HepG2 (cell line): ENCODE results near the gene CASS4. TPM values are rescaled to one million over a fixed set of nuclear protein-coding genes. Genes with fewer than 3 reads are reported as not detected.

Experiments used
- FUBP1 ChIP-seq: sonication (generic); formaldehyde crosslinking; IDR thresholded peaks from 2 replicates; pipeline ENCODE4 v1.5.1; 2020; ENCODE audit warnings: missing genetic modification reagents, mild to moderate bottlenecking, borderline replicate concordance
- GLI4 ChIP-seq: sonication (generic); formaldehyde crosslinking; IDR thresholded peaks from 2 replicates; pipeline ENCODE4 v1.5.1; 2020; ENCODE audit warnings: missing genetic modification reagents, mild to moderate bottlenecking, moderate library complexity, borderline replicate concordance
- GZF1 ChIP-seq: sonication (generic); formaldehyde crosslinking; IDR thresholded peaks from 2 replicates; pipeline ENCODE4 v1.5.1; 2020; ENCODE audit warnings: mild to moderate bottlenecking, missing genetic modification reagents
- HES4 ChIP-seq: sonication (generic); formaldehyde crosslinking; IDR thresholded peaks from 2 replicates; pipeline ENCODE4 v1.9.0; 2021; ENCODE audit warnings: mild to moderate bottlenecking, missing genetic modification reagents, borderline replicate concordance
- HNRNPLL ChIP-seq: fragments of 200-400 bp; formaldehyde crosslinking; IDR thresholded peaks from 2 replicates; pipeline ENCODE4 v1.6.1; 2017; ENCODE audit warnings: mild to moderate bottlenecking, low read depth, low read length; ENCODE audit not compliant: poor library complexity, severe bottlenecking
- JDP2 ChIP-seq: sonication (generic); formaldehyde crosslinking; IDR thresholded peaks from 2 replicates; pipeline ENCODE4 v1.8.1; 2022; ENCODE audit warnings: missing genetic modification reagents, borderline replicate concordance
- KDM6A ChIP-seq: IDR thresholded peaks from 2 replicates; pipeline ENCODE4 v1.6.1; 2016; ENCODE audit warnings: low read depth
- KLF13 ChIP-seq: sonication (generic); formaldehyde crosslinking; IDR thresholded peaks from 2 replicates; pipeline ENCODE4 v1.4.0; 2020; ENCODE audit warnings: mild to moderate bottlenecking, missing genetic modification reagents
- NFATC3 ChIP-seq: sonication (generic); formaldehyde crosslinking; IDR thresholded peaks from 2 replicates; pipeline ENCODE4 v1.5.1; 2020; ENCODE audit warnings: mild to moderate bottlenecking, missing genetic modification reagents
- NR0B2 ChIP-seq: sonication (generic); formaldehyde crosslinking; IDR thresholded peaks from 2 replicates; pipeline ENCODE4 v1.4.0; 2020; ENCODE audit warnings: mild to moderate bottlenecking, missing genetic modification reagents
- PTBP1 ChIP-seq: fragments of 200-400 bp; formaldehyde crosslinking; IDR thresholded peaks from 2 replicates; pipeline ENCODE4 v1.6.1; 2018; ENCODE audit warnings: low read length, low read depth; ENCODE audit not compliant: poor library complexity, severe bottlenecking
- SAFB2 ChIP-seq: sonication (generic); formaldehyde crosslinking; IDR thresholded peaks from 2 replicates; pipeline ENCODE4 v1.5.1; 2020; ENCODE audit warnings: missing genetic modification reagents, low read depth, mild to moderate bottlenecking, borderline replicate concordance
- SALL1 ChIP-seq: sonication (generic); formaldehyde crosslinking; IDR thresholded peaks from 2 replicates; pipeline ENCODE4 v1.8.0; 2022; ENCODE audit warnings: mild to moderate bottlenecking, missing genetic modification reagents
- TBX3 ChIP-seq: fragments of 450-650 bp; IDR thresholded peaks from 2 replicates; pipeline ENCODE4 v1.6.1; 2017; ENCODE audit warnings: antibody characterized with exemption, mild to moderate bottlenecking, inconsistent platforms, borderline replicate concordance
- ZMYM3 ChIP-seq: sonication (generic); formaldehyde crosslinking; IDR thresholded peaks from 2 replicates; pipeline ENCODE4 v1.5.1; 2020; ENCODE audit warnings: mild to moderate bottlenecking, missing genetic modification reagents
- ZNF138 ChIP-seq: sonication (generic); formaldehyde crosslinking; IDR thresholded peaks from 2 replicates; pipeline ENCODE4 v1.5.0; 2020; ENCODE audit warnings: mild to moderate bottlenecking, low read depth, missing genetic modification reagents
- ZNF160 ChIP-seq: sonication (generic); formaldehyde crosslinking; IDR thresholded peaks from 2 replicates; pipeline ENCODE4 v1.8.0; 2022; ENCODE audit warnings: mild to moderate bottlenecking, inconsistent platforms, missing genetic modification reagents
- ZNF253 ChIP-seq: sonication (generic); formaldehyde crosslinking; IDR thresholded peaks from 2 replicates; pipeline ENCODE4 v1.8.0; 2022; ENCODE audit warnings: mild to moderate bottlenecking, missing genetic modification reagents, borderline replicate concordance
- ZNF329 ChIP-seq: sonication (generic); formaldehyde crosslinking; IDR thresholded peaks from 2 replicates; pipeline ENCODE4 v1.9.0; 2021; ENCODE audit warnings: low read depth, mild to moderate bottlenecking, missing genetic modification reagents
- ZNF512 ChIP-seq: sonication (generic); formaldehyde crosslinking; IDR thresholded peaks from 2 replicates; pipeline ENCODE4 v1.4.0; 2020; ENCODE audit warnings: mild to moderate bottlenecking, missing genetic modification reagents
- ZNF720 ChIP-seq: sonication (generic); formaldehyde crosslinking; IDR thresholded peaks from 2 replicates; pipeline ENCODE4 v1.4.0; 2020; ENCODE audit warnings: missing genetic modification reagents
- ZNF770 ChIP-seq: sonication (generic); formaldehyde crosslinking; IDR thresholded peaks from 2 replicates; pipeline ENCODE4 v1.5.0; 2020; ENCODE audit warnings: mild to moderate bottlenecking, missing genetic modification reagents
- ZNF841 ChIP-seq: sonication (generic); formaldehyde crosslinking; IDR thresholded peaks from 2 replicates; pipeline ENCODE4 v1.8.1; 2023; ENCODE audit warnings: missing genetic modification reagents, borderline replicate concordance
- ZSCAN21 ChIP-seq: sonication (generic); formaldehyde crosslinking; IDR thresholded peaks from 2 replicates; pipeline ENCODE4 v1.8.0; 2022; ENCODE audit warnings: mild to moderate bottlenecking, missing genetic modification reagents, moderate library complexity, borderline replicate concordance
- polyA plus RNA-seq, 8 experiments: library from polyadenylated mRNA; depleted of rRNA in 3 of 8; stranded (reverse) in 7 of 8; unstranded in 1 of 8; fragments of >200 nt; fragmentation: Illumina TruSeq in 4 of 8; extraction: Trizol in 4 of 8; gene quantifications; 2 replicates each; pipeline versions ENCODE4 v1.2.1 to v1.2.3, GENCODE V29; 2011 to 2016; ENCODE audit warnings: low read depth in 4 of 8, missing spikeins in 1 of 8, mixed read lengths in 1 of 8; ENCODE audit not compliant: insufficient read depth in 1 of 8
- total RNA-seq, 5 experiments: library from RNA; depleted of rRNA; stranded (reverse); fragments of >200 nt; fragmentation: Illumina TruSeq; extraction: Trizol; gene quantifications; 2 replicates each; pipeline ENCODE4 v1.2.3, GENCODE V29; 2016; ENCODE audit warnings: low read depth in 1 of 5

The CASS4 gene
- total and polyA plus RNA-seq, 2 of the 13 experiments (the other 11 are each of a cell fraction or from before 2014, with no cell fraction given): 0.17 to 0.49 TPM

- TF ChIP-seq FUBP1 (no peak), TBX3 (no peak), ZNF512 (no peak), ZNF138 (CRISPR knock-in tag) (no peak), ZNF253 (CRISPR knock-in tag) (no peak), KLF13 (CRISPR knock-in tag) (no peak), NFATC3 (no peak), ZNF841 (0 out of 2 replicates have a peak, but pooled peaks have one; percentile 41), ZMYM3 (CRISPR knock-in tag) (no peak), ZNF720 (no peak), KDM6A (CRISPR knock-in tag) (no peak), GZF1 (CRISPR knock-in tag) (no peak), SALL1 (CRISPR knock-in tag) (peak; percentile 21; the same call in 1 of the 2 replicates), ZSCAN21 (CRISPR knock-in tag) (no peak), HES4 (CRISPR knock-in tag) (no peak), NR0B2 (no peak), HNRNPLL (no peak), SAFB2 (CRISPR knock-in tag) (no peak), ZNF160 (CRISPR knock-in tag) (peak; percentile 47; the same call in 1 of the 2 replicates), ZNF770 (CRISPR knock-in tag) (0 out of 2 replicates have a peak, but pooled peaks have one; percentile 3), JDP2 (CRISPR knock-in tag) (no peak), PTBP1 (no peak), GLI4 (CRISPR knock-in tag) (0 out of 2 replicates have a peak, but pooled peaks have one; percentile 53), ZNF329 (CRISPR knock-in tag) (no peak)
Measured at GRCh38 chr20:56411759-56412472, at the start of gene CASS4 (continued).
